Mesenteric fat pad (tissue), 1 donor: Measurements from ENCODE around the gene TMPRSS9. TPM values are rescaled to one million over a fixed set of nuclear protein-coding genes. Genes with fewer than 3 reads are reported as not detected.

Experiments
- DNase-seq: peaks from one replicate; pipeline ENCODE4 v3.0.0-alpha.2; 2020; ENCODE audit warnings: low spot score
- total RNA-seq: library from RNA; stranded (reverse); fragmentation: NEBNext Ultra II Directional; extraction: Animal tissue kit (Norgen Biotek cat#: 25700); gene quantifications from one replicate; pipeline ENCODE4 v1.2.1, GENCODE V29; 2021
- donor health status: DM: yes; HTN: yes; CAD: no.

TMPRSS9 gene
- total RNA-seq, 1 donor from 2014 or later = not detected

DNA sequence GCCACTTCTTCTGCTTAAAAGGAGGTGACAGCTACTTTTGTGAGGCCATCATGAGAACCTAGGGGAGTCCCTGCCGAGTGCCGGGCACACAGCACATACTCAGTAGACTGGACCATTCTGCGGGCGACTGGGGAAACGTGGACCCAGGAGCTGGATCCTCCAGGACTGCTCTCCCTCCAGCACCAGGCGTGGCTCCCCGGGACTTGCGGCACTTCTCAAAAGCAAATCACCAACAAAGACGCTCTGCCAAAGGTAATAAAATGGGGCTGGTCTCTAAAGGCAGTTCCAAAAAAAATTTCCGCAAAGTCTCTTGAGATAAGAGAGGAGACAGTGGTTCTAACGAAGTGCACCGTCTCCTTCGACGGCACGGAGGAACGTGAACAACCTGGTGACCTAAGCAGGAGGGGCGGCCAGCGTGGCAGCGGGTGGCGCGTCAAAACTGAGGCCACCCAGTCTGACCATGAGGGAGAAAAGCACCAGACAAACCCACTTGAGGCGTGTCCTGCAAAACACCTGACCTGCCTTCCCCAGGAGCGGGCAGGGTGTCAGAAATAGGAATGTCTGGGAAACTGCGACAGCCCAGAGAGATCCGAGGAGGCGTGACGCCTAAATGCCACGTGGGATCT lies 1.4 kb upstream of the TMPRSS9 start:
- DNase-seq = no peak

DNA sequence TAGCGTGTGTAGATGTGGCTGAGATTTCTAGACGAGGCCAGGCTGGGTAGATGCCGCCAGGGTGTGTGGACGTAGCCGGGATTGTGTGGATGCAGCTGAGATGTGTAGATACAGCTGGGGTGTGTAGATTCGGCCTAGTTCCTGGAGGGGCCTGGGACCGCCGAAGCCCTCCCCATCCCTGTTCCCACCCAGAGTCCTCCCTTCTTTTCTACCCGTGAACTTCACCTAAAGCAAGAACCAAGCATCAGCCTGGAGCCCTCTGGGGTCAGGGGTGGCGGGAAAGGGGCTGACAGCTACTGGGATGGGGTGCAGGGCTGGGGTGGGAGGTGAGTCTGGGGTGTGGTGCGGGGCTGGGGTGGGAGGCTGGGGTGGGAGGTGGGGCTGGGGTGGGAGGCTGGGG lies 768 bp downstream of the TMPRSS9 start:
- no peak for DNase-seq

DNA sequence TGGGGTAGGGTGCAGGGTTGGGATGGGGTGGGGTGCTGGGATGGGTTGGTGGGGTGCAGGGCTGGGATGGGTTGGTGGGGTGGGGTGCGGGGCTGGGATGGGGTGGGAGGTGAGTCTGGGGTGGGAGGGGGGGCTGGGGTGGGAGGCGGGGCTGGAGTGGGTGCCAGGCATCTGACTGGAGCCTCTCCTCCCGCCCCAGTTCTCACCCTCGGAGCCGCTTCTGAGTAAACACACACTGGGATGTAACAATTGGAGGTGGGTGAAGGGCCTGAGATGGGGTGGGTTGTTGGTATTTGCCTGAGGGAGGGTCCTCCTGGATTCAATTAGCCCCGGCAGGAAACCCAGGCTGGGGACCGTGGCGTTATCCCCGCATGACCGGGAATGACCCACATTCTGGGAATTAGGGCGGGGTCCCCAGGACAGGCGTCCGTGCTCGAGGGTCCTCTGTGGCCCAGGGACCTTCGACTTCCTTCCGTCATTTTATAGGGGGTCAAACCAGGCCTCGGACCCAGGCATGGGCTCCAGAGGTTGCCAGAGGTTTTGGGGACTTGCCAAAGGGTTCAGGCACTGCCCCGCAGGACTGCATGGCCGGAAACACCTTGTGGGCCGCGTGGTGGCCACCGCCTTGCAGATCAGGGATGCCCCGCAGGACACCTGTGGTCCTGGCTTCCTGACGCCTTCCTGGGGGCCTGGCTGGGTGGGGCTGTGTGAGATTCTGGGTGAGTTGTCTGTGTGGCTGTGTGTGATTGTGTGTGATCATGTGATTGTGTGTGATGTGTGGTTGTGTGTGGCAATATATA lies 1.4 kb downstream of the TMPRSS9 start:
- no peak for DNase-seq

DNA sequence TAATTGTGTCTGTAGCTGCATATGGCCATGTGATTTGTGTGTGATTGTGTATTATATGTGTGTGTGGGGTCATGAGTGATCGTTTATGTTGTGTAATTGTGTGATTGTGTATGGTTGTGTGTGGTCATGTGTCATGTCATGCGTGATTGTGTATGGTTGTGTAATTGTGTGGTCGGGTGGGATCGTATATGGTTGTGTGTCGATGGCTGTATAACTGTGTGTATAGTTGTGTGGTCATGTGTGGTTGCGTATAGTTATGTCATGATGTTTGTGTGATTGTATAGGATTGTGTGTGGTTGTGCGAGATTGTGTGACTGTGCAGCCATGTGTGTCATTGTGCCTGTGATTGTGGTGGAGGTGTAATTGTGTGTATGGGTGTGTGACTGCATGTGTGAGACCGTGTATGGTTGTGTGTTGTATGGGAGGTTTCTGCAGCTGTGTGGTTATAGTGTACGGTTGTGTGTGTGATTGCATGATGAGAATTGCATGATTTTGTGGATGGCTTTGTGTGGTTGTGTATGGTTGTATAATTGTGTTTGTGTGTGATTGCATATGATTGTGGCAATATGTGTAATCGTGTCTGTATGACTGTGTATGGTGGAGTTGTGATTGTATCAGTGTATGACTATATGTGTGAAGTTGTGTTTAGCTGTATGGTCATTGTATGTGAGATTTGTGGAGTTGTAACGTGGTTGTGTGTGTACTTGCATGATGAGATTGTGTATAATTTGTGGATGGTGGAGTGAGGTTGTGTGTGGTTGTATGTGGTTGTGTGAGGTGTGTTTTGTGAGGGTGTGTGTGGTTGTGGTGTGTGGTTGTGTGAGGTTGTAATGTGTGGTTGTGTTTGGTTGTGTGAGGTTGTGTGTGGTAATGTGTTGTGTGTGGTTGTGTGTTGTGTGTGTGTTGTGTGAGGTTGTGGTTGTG lies 2.2 kb downstream of the TMPRSS9 start:
- DNase-seq = no peak

DNA sequence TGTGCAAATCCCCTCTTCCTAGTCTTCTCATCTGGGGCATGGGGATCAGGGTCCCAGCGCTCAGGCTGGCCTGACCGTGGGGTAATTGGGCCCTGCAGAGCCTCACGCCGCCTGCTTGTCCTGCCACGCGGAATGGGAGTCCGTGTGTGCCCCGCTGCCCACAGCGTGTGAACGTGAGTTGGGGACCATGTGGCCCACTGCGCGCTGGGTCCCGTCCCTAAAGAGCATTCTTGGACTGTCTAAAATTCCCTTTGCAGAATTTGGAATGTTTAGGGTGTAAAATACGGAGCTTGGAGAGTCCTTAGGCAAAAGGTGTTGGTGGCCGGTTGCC lies 2.9 kb downstream of the TMPRSS9 start:
- no peak for DNase-seq

DNA sequence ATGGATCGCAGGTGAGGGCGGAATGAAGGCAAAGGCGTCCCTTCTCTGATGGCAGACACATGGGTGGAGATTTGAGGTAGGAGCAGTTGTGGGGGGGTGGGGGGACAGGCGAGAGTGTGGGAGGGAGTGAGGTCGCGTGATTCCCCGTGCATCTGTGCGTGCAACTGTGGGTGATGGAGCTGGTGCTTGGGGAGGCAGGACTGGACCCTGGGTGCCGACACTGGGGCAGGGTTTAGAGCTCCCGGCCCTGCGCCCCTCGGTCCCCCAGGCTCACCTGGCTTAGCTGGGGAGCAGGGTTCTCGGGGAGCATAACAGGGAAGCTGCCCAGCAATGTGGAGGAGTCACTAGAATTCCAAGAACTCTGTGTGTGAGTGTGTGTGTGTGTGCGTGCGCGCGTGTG lies 3.4 kb downstream of the TMPRSS9 start:
- DNase-seq = no peak

DNA sequence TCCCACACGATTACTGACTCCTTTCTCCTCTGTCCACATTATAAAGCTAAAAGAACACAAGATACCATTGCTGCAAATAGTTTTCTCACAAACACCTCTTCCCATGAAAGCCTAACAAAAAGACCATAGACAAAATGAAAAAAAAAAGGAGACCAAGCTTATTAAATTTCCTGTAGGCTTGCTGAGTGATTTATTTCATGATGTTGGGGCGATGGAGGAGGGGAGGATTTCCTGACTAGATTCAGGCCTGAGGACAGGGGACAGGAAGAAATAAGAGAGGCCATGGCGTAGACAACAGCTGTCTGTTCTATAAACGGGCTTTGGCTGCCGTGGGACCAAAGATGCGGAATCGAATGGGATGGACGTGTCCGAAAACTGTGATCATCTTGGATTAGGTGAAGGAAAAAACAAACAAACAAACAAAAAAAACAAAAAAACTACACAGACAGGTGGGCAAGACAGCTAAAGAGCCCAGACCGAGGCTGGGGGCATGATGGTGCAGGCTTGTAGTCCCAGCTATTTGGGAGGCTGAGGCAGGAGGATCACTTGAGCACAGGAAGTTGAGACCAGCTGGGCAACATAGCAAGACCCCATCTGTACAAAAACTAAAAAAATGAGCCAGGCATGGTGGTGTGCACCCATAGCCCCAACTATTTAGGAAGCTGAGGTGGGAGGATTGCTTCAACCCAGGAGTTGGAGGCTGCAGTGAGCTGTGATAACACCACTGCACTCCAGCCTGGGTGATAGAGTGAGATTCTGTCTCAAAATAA lies 5.3 kb downstream of the TMPRSS9 start:
- no peak for DNase-seq

DNA sequence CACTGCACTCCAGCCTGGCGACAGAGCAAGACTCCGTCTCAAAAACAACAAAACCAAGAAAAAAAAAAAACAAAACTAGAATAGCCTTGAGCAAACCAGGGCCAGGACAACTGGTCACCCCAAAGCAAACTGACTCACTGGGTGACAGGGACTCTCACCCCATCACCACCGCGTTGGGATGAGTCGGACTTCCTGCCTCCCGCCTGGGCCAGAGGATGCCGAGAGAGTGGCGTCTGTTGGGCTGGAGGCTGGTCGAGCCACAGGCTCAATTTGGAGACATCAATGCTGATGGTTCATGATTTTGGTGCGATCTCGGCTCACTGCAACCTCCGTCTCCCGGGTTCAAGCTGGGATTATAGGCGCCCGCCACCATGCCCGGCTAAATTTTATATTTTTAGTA lies 11.6 kb downstream of the TMPRSS9 start:
- no peak for DNase-seq

DNA sequence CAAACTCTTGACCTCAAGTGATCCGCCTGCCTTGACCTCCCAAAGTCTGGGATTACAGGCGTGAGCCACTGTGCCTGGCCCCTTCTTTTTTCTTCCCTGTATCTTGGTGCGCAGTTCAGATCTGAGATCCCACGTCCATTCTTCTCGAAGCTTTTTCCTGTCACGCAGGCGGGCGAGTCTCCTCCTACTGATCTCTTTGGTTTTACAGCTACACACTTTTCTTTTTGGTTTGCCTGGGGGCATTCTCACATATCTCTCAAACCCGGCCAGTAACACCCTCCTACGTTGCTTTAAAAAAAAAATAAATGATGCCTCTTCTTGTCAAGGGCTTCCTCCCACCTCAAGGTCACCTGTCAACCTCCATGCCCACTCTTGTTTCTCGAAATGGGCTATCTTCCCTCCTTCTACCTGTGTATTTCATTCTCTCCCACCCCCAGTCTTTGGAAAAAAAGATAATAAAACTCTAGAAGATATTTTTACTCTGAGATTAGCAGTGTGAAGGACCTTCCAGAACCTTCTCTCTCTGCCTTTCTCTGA lies 12.1 kb downstream of the TMPRSS9 start:
- no peak for DNase-seq

DNA sequence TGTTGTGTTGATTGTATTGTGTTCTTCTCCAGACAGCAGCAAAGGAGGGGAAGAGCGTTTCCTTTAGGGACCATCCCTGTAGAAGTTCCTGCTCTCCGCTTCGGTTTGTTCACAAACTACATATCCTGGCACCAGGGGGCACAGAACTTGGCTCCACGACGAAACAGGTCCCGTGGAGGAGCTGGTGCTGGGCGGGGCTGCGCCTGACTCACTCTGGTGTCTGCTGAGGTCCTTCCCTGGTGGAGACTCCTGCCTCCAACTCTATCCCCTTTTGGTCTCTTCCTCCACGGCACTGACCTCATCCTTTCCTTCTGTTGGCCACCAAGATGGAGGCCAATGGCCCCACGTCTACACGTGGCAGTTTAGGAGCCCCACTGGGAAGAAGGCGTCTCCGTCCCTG lies 14.7 kb downstream of the TMPRSS9 start:
- DNase-seq = no peak

DNA sequence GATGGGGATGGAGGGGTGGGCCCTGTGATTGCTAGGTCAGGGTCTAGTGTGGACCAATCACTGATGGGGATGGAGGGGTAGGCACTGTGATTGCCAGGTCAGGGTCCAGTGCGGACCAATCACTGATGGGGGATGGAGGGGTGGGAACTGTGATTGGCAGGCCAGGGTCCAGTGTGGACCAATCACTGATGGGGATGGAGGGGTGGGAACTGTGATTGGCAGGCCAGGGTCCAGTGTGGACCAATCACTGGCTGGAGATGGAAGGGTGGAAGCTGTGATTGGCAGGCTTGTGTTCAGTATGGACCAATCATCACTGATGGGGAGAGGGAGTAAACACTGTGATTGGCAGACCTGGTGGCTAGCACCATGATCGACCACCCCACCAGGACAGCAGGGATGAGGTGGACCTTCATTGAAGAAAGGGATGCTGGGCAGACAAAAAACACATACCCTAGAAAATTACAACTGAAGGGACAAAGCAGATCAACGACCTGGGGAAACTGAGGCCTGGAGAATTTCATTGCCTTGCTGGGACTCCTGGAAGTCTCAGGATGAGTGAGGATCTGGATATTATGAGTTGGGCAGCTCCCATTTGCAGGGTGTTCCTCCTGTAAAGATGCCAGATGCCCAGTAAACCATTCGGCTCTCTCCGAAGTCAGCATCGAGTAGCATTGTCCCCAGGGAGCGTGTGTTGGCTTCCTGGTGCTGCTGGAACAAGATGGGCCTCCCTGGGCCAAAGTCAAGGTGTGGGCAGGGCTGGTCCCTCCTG lies 15.5 kb downstream of the TMPRSS9 start:
- no peak for DNase-seq

DNA sequence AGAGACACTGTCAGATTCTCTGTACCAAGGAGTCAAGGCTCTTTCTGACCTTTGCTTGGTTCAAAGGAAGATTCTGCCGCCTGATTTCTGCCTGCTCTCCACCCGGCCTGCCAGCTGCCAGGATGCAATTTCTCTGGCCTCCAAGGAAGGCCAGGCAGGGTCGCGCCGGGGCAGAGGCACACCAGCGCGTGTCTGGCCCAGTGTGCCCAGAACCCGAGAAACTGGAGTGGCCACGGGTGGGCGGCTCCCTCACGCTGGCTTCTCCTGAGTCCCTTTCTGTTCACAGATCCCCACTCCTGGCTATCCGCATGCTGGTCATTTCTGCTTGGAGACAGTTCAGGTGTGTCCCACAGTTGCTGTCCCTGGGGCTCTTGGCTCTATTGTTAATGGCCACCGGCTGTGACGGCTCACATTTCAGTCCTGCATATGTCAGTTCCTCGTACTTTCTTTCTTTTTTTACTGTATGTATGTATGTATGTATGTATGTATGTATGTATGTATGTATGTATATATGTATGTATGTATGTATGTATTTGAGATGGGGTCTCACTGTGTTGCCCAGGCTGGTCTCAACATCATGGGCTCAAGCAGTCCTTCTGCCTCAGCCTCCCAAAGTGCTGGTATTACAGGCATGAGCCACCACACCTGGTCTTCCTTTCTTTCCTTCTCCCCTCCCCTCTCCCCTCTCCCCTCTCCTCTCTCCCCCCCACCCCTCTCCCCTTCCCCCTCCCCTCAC lies 16.9 kb downstream of the TMPRSS9 start:
- DNase-seq = no peak

DNA sequence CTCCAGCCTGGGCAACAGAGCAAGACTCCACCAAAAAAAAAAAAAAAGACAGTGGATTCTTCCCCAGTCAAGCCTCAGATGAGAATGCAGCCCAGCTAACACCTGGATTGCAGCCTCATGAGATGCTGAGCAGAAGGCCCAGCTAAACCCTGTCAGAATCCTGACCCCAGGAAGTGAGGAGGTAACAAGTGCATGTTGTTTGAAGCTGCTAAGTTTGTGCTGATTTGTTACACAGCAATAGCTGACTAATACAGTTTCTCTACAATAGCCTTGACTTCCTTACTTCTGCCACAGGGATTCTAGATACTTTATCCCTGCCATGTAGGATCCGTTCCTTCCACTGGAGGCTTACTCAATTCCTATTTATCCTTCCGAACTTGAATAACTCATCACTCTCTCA lies 20.5 kb downstream of the TMPRSS9 start:
- no peak for DNase-seq

DNA sequence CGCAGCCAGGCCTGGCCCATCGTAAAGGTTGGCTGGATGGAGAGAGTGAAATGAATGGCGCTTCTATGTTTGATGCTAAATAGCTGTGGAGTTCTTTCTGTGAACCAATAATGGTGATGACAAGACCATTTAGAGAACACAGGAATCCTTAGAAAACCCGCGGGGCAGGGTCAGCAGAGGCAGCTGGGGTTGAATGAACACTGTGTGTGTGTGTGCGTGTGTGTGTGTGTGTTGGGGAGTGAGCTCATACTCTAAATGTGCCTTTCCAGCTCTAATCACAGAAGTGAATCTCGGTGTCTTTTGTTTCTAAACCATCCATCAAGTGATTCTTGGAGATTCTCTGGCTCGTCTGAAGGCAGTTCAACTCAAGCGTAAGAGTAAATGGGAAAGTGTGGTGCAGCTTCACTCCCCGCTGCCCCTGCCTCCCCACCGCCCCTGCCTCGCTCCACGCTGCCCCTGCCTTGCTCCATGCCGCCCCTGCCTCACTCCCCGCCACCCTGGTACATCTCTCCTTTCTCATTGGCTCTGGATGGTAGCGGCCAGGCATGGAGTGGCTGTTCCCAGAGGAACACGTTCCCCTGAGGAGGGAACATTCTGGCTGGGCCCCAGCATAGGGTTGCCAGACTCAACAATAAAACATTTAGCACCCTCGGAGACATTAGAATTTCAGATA lies 21.2 kb downstream of the TMPRSS9 start:
- DNase-seq = no peak

DNA sequence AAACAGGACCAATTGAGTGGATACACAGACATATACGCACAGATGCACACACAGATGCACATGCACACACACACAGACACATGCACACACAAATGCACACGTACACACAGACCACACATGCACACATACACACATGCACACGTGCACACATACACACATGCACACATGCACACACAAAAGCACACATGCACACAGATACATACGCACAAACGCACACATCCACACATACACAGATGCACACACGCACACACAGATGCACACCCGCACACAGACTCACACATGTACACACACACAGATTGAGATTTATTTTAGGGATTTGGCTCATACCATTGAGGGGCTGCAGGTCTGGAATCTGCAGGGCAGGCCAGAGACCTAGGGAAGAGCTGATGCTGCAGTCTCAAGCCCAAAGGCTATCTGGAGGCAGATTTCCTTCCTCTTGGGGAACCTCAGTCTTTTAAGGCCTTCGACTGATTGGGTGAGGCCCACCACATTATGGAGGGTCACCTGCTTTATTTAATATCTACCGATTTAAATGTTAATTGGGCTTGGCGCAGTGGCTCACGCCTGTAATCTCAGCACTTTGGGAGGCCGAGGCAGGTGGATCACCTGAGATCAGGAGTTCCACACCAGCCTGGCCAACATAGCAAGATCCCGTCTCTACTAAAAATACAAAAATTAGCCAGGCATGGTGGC lies 22.6 kb downstream of the TMPRSS9 start:
- DNase-seq = no peak

DNA sequence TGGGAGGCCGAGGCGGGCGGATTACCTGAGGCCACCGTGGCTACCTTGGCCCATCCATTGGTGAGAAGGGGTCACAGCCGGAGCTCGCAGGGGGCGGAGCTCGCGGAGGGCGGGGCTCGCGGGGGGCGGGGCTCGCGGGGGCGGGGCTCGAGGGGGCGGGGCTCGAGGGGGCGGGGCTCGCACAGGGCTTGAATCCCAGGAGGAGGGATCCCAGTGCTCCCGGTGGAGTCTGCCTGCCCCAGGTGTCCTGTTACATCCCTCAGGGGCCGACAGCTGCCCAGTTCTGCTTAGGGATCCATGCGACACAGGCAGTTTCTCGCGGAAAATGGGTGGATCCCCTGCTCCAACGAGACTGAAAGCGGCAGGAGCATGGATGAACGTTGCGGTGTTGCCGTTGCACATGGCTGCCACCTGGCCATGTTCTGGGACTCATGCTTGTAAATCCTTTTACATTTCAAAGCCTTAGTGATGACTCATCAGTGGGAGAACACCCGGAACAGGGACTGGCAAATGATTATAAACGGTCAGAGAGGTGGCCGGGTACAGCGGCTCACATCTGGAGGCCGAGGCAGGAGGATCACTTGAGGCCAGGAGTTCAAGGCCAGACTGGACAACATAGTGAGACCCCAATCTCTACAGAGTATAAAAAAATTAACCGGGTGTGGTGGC lies 25.1 kb downstream of the TMPRSS9 start:
- DNase-seq = no peak

DNA sequence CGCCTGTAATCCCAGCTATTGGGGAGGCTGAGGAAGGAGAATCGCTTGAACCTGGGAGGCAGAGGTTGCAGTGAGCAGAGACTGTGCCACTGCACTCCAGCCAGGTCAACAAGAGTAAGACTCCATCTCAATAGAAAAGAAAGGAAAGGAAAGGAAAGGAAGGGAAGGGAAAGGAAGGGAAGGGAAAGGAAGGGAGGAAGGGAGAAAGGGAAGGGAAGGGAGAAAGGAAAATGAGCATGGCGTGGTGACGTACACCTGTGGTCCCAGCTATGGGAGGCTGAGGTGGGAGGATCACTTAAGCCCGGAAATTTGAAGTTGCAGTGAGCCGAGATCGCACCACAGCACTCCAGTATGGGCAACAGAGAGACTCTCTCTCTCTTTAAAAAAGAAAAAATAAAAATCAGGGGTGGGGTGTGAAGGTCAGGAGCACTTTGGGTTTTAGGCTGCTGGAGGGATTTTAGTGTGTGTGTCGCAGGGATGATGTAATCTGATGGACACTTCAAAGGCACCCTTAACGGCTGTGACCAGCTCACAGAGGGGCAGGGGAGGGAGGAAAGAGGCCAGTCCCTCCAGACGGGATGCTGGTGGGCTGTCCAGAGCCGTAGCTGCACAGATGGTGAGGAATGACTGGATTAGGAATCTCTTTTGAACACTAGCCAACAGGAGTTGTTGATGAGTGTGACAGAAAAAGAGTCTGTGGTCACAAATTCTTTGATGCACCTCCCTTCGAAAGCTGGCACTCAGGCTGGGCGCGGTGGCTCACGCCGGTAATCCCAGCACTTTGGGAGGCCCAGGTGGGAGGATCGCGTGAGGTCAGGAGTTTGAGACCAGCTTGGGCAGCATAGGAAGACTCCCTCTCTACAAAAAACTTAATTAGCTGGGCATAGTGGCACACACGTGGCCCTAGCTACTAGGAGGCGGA lies 27.6 kb downstream of the TMPRSS9 start:
- no peak for DNase-seq
